ENCODE measurements around the gene CRYBA2.

CRYBA2 gene

DNA sequence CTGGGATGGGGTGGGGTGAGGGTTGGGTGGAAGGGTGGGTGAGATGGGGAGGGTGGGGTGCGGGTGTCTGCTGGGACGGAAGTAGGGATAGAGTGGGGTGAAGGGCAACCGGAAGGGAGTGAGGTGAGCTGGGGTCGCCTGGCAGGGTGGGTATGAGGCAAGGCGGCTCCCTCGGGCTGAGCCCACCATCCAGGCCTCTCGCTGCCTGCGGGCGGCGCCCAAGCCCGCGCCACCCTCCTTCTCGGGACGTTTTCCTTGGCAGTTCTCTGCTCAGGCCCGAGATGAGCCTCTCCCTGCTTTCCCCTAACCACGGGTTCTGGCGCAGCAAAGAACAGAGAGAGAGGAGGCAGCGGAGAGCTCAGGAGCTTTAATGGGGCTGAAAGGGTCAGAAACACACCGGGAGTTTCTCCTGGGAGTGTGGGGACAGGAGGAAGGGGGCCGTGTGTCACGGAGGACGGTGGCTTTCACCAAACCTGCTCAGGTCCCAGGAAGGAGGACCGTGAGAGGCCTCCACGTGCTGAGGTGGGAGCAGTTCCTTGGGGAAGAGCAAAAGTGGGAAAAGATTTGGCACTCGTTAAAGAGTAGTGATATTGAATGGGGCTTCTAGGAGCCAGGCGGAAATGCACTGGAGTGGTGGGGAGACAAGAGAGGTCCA lies 12.4 kb downstream of the CRYBA2 start:
- DNase-seq: no peak

DNA sequence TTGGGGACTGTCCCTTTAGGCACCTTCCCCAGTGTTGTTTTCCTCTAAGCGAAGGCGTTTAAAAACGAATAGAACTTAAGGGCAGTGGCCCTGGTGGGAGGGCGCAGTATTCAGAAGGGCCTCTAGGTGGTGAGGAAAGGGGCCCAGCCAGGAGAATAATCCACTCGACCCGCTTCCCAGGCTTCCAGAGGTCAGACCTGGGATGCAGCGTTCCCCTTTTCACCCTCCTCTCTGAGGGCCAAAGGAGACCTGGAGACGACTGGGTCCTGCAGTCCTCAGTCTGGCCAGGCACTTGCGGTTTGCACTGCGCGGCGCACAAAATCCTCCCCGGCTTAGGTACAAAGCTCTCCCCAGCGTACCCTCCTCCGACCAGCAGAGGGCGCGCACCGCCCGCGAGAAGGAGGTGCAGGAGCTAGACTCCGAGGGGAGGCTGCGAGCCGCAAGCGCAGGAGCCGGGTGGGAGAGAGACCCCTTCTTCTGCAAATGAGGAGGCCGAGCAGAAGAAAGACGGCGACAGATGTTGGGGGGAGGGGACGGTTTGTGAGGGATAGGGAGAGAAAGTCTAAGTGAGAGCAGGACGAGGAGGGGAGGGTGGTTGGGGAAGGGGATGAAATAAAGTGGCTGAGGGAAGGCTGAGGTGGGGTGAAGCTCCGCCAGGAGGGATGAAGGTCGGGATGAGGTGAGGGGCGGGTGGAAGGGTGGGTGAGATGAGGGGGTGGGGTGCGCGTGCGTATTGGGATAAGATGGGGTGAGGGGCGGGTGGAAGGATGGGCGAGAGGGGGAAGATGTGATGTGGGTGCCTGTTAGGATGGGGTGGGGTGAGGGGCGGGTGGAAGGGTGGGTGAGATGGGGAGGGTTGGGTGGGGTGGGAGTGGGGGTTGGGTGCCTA lies 13.1 kb downstream of the CRYBA2 start:
- peak; percentile 47 for DNase-seq

- DNase-seq: no peak
Observed at GRCh38 chr2:218975060-218975777, 18.0 kb downstream of the CRYBA2 start.

- no peak for DNase-seq
Observed at GRCh38 chr2:218970894-218971293, 22.3 kb downstream of the CRYBA2 start.

- no peak for DNase-seq
Observed at GRCh38 chr2:218964041-218964771, 29.0 kb downstream of the CRYBA2 start.

GRCh38 chr2:218963601-218964000 lies 29.6 kb downstream of the CRYBA2 start:
- DNase-seq: no peak

DNA sequence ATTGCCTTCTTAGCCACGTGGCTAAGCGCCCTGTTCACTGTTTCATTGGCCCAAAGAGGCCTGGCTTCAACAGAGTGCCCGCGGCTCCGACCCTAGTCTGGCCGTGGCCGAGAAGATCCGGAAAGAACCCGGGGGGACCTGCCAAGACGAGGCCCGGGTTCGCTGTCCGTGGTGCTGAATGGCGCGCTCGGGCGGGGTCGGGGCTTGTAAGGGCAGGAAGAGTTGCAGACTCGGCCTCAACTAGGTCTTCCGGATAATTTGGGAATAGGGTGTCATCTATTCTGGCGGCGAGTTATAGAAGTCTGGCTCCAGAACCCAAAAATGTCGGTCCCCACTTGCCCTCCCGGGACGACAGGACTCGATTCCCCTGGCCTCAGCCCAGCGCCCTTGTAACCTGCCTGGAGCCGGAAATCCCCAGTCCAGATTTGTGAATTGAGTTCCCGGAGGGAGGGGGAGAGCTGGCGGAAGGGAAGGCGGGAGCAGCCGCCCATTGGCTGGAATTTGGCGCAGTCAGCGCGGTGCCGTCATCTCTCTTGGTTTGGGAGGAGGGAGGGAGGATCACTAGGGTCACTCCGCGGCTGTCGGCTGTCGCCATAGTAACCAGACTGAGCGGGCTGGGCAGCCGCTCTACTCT lies 30.2 kb downstream of the CRYBA2 start:
- DNase-seq: peak; percentile 91

DNA sequence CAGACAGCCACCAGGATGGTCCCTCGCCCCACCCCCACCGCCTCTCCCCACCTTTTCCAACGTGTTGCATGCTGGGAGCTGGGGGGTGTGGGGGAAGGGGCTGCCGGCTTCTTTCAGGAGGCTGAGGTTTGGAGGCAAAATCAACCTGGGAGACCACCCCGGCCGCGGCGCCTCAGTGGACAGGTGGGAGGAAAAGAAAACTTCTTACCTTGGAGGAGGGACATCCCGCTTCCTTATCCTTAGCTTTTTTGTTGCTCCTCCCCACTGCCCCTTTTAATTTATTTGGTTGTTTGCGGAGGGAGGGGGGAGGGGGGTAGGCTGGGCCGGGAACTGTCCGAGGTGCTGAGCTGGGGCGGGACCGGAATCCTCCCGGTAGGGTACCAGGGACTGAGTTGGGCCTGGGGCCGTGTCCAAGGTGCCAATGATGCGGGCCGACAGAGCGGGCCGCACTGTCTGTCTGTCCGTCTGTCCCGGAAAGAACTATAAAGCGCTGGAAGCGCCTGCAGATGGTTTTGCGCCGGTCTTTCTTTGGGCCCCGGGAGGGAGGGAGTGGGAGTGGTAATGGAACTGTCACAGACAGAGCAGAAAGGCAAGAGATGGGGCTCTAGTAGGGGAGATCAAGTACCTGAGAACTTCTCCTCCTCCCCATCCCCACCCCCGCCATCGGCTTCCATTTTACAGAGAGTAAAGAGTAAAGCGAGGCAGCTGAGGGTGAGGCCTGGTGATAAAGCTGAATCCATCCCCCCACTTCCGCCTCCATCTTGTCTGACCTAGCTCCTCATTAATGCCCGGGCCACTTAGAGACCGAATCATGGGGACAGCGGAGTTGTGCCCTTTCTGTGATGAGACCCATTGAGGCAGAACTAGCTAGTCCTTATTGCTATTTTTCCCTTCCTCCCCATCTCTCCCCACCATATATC lies 31.3 kb downstream of the CRYBA2 start:
- DNase-seq: no peak

- no peak for DNase-seq
Observed at GRCh38 chr2:218961229-218961628, 32.0 kb downstream of the CRYBA2 start.

DNA sequence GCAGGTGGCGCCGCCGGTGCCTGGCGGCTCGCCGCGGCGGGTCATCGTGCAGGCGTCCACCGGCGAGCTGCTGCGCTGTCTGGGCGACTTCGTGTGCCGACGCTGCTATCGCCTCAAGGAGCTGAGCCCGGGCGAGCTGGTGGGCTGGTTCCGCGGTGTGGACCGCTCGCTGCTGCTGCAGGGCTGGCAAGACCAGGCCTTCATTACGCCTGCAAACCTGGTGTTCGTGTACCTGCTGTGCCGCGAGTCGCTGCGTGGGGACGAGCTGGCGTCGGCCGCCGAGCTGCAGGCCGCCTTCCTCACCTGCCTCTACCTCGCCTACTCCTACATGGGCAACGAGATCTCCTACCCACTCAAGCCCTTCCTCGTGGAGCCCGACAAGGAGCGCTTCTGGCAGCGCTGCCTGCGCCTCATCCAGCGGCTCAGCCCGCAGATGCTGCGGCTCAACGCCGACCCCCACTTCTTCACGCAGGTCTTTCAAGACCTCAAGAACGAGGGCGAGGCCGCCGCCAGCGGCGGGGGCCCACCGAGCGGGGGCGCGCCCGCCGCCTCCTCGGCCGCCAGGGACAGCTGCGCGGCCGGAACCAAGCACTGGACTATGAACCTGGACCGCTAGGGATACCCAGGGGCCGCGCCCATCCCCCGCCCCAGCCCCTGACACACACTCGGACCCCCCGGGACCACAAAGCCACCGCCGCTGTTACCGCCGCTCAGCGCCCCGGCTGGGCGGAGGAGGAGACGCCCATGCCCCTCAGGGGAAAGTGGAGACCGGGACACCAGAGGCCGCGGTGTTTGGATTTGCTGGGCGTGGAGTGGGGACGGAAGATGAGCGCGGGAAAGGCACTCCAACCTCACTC lies 32.7 kb downstream of the CRYBA2 start:
- no peak for DNase-seq

DNA sequence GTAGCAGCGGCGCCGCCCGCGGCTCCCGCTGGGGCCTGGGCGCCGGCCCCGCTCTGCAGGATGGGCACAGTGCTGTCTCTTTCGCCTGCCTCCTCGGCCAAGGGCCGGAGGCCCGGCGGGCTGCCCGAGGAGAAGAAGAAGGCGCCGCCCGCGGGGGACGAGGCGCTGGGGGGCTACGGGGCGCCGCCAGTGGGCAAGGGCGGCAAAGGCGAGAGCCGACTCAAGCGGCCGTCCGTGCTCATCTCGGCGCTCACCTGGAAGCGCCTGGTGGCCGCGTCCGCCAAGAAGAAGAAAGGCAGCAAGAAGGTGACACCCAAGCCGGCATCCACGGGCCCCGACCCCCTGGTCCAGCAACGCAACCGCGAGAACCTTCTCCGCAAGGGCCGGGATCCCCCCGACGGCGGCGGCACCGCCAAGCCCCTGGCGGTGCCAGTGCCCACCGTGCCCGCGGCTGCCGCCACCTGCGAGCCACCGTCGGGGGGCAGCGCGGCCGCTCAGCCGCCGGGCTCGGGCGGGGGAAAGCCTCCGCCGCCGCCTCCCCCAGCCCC lies 33.4 kb downstream of the CRYBA2 start:
- DNase-seq: no peak

- peak; percentile 76 for DNase-seq
Observed at GRCh38 chr2:218959141-218959731, 34.0 kb downstream of the CRYBA2 start, which contains the start of gene CDK5R2. TSS of gene CDK5R2 (plus strand) at chr2:218959666. CDS start at chr2:218959821, 155 bp downstream.

GRCh38 chr2:218958276-218958675 lies 34.9 kb downstream of the CRYBA2 start:
- DNase-seq: no peak

GRCh38 chr2:218957671-218958070 lies 35.6 kb downstream of the CRYBA2 start:
- DNase-seq: no peak

DNA sequence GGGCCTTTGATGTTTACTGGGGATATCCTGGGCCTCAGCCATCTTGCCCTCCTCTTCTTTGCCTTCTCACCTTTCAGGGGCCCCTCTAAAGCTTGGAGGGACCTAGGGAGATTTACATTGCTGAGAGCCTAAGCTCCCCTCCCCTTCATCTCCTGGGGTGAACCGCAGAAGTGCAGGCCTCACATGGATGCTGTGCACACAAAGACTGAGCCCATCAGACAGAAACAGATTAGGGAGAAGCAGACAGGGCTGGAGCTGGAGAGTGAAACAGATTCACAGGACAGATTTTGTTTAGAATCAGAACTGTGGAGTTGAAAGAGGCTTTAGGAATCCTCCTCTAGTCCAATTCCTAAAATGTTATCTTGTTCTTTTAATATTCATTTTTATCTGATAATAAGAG lies 37.2 kb downstream of the CRYBA2 start:
- DNase-seq: no peak

DNA sequence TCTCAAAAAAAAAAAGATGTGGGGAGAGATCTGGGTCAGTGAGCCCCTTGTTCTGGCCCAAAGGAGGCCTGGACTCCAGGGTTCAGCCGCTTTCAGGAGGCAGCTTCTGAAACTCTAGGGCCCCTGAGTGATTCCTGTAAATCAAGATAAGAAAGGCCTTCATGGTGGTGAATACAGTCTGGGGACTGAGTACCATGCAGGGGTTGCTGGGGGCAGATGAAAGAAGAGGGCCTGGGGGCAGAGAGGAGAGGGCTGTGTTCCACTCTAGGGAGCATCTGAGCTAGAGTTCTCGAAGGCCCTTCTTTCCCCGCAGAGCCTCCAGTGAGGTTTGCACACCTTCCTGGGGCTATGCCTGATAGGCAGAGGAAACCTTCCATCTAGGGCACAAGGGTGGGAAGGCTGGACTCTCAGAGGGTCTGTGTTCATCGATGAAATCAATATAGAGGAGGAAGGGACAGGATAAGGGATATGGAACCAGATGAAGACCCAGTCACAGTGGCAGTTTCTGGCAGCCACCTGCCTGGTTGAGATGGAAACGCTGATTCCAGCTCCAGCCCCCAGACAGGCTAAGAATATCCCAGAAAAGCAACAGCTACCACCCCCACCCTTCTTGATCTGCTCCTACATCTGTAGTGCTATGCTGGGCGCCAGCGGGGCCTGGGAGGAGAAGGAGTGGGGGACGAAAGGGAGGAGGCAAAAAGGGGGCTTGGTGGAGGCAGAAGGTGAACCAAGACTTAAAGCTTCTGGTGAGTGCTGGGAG lies 38.5 kb downstream of the CRYBA2 start:
- no peak for DNase-seq

GRCh38 chr2:218953366-218953954 lies 39.8 kb downstream of the CRYBA2 start:
- no peak for DNase-seq

- no peak for DNase-seq
Observed at GRCh38 chr2:218952160-218952559, 41.1 kb downstream of the CRYBA2 start.
